ENCODE results near the gene NINJ1.

The NINJ1 gene

DNA sequence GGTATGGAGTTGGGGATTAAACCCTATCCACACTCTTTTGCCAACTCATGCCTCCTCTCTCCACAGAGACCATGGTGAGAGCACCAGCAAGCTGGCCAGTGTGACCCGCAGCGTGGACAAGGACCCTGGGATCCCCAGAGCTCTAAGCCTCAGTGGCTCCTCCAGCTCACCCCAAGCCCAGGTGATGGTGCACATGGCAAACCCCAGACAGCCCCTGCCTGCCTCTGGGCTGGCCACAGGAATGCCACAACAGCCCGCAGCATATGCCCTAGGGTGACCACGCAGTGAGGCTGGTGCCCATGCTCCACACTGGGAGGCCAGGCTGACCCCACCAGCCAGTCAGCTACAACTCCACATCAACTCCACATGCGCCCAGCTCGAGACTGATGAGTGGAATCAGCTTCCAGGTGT, 49.6 kb downstream of the NINJ1 start:
- peaks cover 41% of the 10 kb centered on the region for H3K4me1 Mint-ChIP-seq
- H3K9me3 Mint-ChIP-seq: no peaks in the 10 kb centered on the region
- no peaks in the 10 kb centered on the region for H3K27me3 Mint-ChIP-seq
- H3K4me3 Mint-ChIP-seq: no peak overlapping the region
- no peak overlapping the region for H3K27ac Mint-ChIP-seq
- peaks cover 23% of the 10 kb centered on the region for H3K36me3 Mint-ChIP-seq

GRCh38 chr9:93083592-93084470, 50.2 kb downstream of the NINJ1 start:
- Mint-ChIP-seq H3K27me3 (no peaks in the 10 kb centered on the region), H3K9me3 (no peaks in the 10 kb centered on the region), H3K27ac (peak overlapping the region; percentile 100), H3K4me1 (peaks cover 37% of the 10 kb centered on the region), H3K4me3 (peak overlapping the region; percentile 56), H3K36me3 (peaks cover 23% of the 10 kb centered on the region)

DNA sequence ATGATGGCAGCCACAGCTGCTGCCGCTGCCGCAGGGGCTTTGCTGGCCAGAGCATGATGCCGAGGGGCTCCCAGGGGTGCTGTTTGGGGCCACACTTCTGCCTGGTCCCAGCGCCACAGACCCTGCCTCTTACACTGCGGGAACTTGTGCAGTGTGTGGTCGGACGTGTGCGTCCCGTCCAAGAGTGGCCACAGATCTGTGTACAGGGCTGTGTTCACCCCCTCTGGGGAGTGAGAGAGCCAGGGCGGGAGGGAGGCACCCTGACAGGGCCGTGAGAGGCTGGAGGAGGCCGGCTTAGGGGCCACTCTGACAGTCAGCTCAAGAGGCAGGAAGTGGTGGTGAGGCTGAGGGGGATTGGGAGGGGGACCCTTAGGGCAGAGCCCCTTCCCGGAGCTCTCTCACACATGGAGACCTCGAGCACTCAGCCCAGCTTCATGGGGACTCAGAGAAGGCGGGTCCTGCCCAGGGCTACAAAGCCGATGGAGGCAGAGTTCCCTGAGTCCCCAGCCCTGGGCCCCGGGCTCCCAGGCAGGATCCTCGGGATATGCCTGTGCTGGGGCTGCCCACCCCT, 51.1 kb downstream of the NINJ1 start:
- Mint-ChIP-seq H3K27me3 (no peaks in the 10 kb centered on the region), H3K4me3 (no peak overlapping the region), H3K36me3 (peaks cover 23% of the 10 kb centered on the region), H3K9me3 (no peaks in the 10 kb centered on the region), H3K4me1 (peaks cover 35% of the 10 kb centered on the region), H3K27ac (peak overlapping the region; percentile 74)

GRCh38 chr9:93081931-93082330, 52.1 kb downstream of the NINJ1 start:
- Mint-ChIP-seq H3K27me3 (no peaks in the 10 kb centered on the region), H3K4me3 (no peak overlapping the region), H3K36me3 (peaks cover 22% of the 10 kb centered on the region), H3K9me3 (no peaks in the 10 kb centered on the region), H3K27ac (peak overlapping the region; percentile 62), H3K4me1 (peaks cover 45% of the 10 kb centered on the region)

GRCh38 chr9:93081081-93081529, 52.9 kb downstream of the NINJ1 start:
- Mint-ChIP-seq H3K9me3 (no peaks in the 10 kb centered on the region), H3K36me3 (peaks cover 16% of the 10 kb centered on the region), H3K27ac (peak overlapping the region; percentile 74), H3K27me3 (no peaks in the 10 kb centered on the region), H3K4me3 (no peak overlapping the region), H3K4me1 (peaks cover 53% of the 10 kb centered on the region)

- H3K9me3 Mint-ChIP-seq: no peaks in the 10 kb centered on the region
- H3K4me1 Mint-ChIP-seq: peaks cover 57% of the 10 kb centered on the region
- H3K27ac Mint-ChIP-seq: peak overlapping the region; percentile 74
- H3K36me3 Mint-ChIP-seq: peaks cover 12% of the 10 kb centered on the region
- no peaks in the 10 kb centered on the region for H3K27me3 Mint-ChIP-seq
- no peak overlapping the region for H3K4me3 Mint-ChIP-seq
Measured at GRCh38 chr9:93080406-93080805, 53.6 kb downstream of the NINJ1 start.

GRCh38 chr9:93079371-93079770, 54.7 kb downstream of the NINJ1 start:
- Mint-ChIP-seq H3K27me3 (no peaks in the 10 kb centered on the region), H3K27ac (peak overlapping the region; percentile 73), H3K4me3 (no peak overlapping the region), H3K4me1 (peaks cover 67% of the 10 kb centered on the region), H3K9me3 (no peaks in the 10 kb centered on the region), H3K36me3 (peaks cover 11% of the 10 kb centered on the region)

- H3K27ac Mint-ChIP-seq: peak overlapping the region; percentile 52
- H3K9me3 Mint-ChIP-seq: no peaks in the 10 kb centered on the region
- H3K36me3 Mint-ChIP-seq: peaks cover 8% of the 10 kb centered on the region
- H3K27me3 Mint-ChIP-seq: no peaks in the 10 kb centered on the region
- no peak overlapping the region for H3K4me3 Mint-ChIP-seq
- peaks cover 71% of the 10 kb centered on the region for H3K4me1 Mint-ChIP-seq
Measured at GRCh38 chr9:93077811-93078210, 56.2 kb downstream of the NINJ1 start.

DNA sequence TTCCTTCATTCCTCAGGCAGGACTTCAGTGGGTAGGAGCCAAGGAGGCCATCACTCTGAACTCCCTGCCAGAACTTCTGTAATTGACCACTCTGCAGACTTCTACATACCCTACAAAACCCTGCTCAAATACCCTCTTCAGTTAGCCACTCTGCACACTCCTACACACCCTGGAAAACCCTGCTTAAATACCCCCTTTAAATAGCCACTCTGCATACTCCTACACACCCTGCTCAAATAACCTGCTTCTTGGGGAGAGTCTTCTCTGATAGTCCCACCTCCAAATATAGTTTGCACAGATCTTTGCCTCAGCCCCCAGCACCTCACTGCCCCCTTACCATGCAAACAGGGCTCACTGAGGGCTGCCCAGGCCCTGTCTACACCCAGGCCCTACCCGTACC, 56.7 kb downstream of the NINJ1 start:
- H3K27ac Mint-ChIP-seq: peak overlapping the region; percentile 52
- H3K9me3 Mint-ChIP-seq: no peaks in the 10 kb centered on the region
- H3K4me1 Mint-ChIP-seq: peaks cover 72% of the 10 kb centered on the region
- H3K36me3 Mint-ChIP-seq: peaks cover 8% of the 10 kb centered on the region
- no peaks in the 10 kb centered on the region for H3K27me3 Mint-ChIP-seq
- peak overlapping the region; percentile 3 for H3K4me3 Mint-ChIP-seq

- Mint-ChIP-seq H3K27ac (peak overlapping the region; percentile 79), H3K4me1 (peaks cover 70% of the 10 kb centered on the region), H3K36me3 (peaks cover 6% of the 10 kb centered on the region), H3K4me3 (no peak overlapping the region), H3K27me3 (no peaks in the 10 kb centered on the region), H3K9me3 (no peaks in the 10 kb centered on the region)
Measured at GRCh38 chr9:93076792-93077128, 57.3 kb downstream of the NINJ1 start.

GRCh38 chr9:93076101-93076791, 57.8 kb downstream of the NINJ1 start:
- H3K36me3 Mint-ChIP-seq: peaks cover 5% of the 10 kb centered on the region
- peak overlapping the region; percentile 79 for H3K27ac Mint-ChIP-seq
- H3K4me3 Mint-ChIP-seq: no peak overlapping the region
- peaks cover 72% of the 10 kb centered on the region for H3K4me1 Mint-ChIP-seq
- no peaks in the 10 kb centered on the region for H3K9me3 Mint-ChIP-seq
- no peaks in the 10 kb centered on the region for H3K27me3 Mint-ChIP-seq

- H3K9me3 Mint-ChIP-seq: no peaks in the 10 kb centered on the region
- H3K4me1 Mint-ChIP-seq: peaks cover 86% of the 10 kb centered on the region
- peaks cover 7% of the 10 kb centered on the region for H3K36me3 Mint-ChIP-seq
- H3K27ac Mint-ChIP-seq: peak overlapping the region; percentile 84
- peak overlapping the region; percentile 11 for H3K4me3 Mint-ChIP-seq
- no peaks in the 10 kb centered on the region for H3K27me3 Mint-ChIP-seq
Measured at GRCh38 chr9:93072383-93072795, 61.7 kb downstream of the NINJ1 start.

Data from activated naive CD4-positive, alpha-beta T cell treated with anti-CD3 and anti-CD28 coated beads, Interleukin-2, amount 50 U/mL, for 24 hours (primary cell).